ENCODE results near the gene ARID1A.

Gene ARID1A

GRCh38 chr1:26767714-26768113 lies 71.9 kb downstream of the ARID1A start:
- no peak for DNase-seq

- DNase-seq, result peak; percentile 19
Observed at GRCh38 chr1:26768755-26769154, 72.9 kb downstream of the ARID1A start.

GRCh38 chr1:26771285-26771642 lies 75.4 kb downstream of the ARID1A start:
- DNase-seq, result no peak

DNA sequence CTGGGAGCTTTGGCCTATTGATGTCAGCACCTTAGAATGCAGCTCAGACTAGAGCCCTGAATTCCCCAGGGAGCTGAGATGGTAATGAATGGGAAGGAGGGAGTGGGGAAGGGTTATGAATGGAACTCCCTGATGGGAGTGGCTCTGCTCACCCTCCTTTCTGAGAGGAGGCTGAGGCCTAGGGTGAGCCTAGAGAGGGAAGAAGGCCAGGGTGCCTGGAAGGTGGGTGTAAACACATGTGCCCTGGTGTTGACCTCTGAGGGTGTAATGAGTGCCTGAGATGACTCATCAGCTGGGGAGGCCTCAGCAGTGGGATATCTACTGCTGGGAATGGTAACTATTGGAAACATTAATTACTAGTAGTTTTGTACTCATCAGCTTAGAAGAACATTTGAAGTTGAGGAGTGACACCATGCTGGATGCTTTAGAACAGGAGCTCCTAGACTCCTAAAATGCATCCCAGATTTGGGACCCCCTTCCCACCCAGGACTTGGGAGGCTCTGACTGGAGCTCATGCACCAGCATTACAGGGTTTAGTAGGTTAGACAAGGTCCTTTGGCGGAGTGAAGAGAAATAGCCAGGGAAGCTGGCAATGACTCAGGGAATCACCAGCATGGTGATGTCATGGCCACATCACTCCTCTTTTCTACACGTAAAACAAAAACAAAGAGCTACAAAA lies 76.0 kb downstream of the ARID1A start:
- DNase-seq, result no peak

GRCh38 chr1:26772687-26773086 lies 76.9 kb downstream of the ARID1A start:
- DNase-seq, result no peak

GRCh38 chr1:26774462-26774861 lies 78.6 kb downstream of the ARID1A start:
- no peak for DNase-seq

GRCh38 chr1:26775666-26776065 lies 79.9 kb downstream of the ARID1A start:
- DNase-seq, result no peak

GRCh38 chr1:26779098-26779668 lies 83.4 kb downstream of the ARID1A start:
- no peak for DNase-seq

DNA sequence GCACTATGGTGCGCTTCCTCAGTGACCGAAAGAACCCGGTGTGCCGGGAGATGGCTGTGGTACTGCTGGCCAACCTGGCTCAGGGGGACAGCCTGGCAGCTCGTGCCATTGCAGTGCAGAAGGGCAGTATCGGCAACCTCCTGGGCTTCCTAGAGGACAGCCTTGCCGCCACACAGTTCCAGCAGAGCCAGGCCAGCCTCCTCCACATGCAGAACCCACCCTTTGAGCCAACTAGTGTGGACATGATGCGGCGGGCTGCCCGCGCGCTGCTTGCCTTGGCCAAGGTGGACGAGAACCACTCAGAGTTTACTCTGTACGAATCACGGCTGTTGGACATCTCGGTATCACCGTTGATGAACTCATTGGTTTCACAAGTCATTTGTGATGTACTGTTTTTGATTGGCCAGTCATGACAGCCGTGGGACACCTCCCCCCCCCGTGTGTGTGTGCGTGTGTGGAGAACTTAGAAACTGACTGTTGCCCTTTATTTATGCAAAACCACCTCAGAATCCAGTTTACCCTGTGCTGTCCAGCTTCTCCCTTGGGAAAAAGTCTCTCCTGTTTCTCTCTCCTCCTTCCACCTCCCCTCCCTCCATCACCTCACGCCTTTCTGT lies 84.6 kb downstream of the ARID1A start:
- DNase-seq, result no peak

GRCh38 chr1:26781206-26781825 lies 85.5 kb downstream of the ARID1A start:
- no peak for DNase-seq

- DNase-seq, result no peak
Observed at GRCh38 chr1:26782521-26783212, 86.9 kb downstream of the ARID1A start.

DNA sequence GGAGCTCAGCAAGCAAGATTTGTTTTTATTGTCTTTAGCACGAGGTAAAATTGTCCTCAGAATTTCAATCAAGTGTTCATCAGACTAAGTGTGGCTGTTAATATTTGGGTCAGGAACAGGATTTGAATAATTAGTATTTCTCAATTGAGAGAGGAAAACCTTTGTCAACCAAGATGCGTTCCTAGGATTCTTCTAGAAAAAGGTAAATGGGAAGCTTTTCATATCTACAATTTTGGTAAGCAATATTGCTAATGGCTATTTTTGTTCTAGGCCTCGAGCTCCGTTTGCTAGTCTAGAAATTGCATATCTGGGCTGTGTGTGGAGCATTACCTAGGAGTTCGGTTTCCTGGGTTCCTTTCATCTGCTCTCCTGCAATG lies 87.8 kb downstream of the ARID1A start:
- DNase-seq, result no peak

DNA sequence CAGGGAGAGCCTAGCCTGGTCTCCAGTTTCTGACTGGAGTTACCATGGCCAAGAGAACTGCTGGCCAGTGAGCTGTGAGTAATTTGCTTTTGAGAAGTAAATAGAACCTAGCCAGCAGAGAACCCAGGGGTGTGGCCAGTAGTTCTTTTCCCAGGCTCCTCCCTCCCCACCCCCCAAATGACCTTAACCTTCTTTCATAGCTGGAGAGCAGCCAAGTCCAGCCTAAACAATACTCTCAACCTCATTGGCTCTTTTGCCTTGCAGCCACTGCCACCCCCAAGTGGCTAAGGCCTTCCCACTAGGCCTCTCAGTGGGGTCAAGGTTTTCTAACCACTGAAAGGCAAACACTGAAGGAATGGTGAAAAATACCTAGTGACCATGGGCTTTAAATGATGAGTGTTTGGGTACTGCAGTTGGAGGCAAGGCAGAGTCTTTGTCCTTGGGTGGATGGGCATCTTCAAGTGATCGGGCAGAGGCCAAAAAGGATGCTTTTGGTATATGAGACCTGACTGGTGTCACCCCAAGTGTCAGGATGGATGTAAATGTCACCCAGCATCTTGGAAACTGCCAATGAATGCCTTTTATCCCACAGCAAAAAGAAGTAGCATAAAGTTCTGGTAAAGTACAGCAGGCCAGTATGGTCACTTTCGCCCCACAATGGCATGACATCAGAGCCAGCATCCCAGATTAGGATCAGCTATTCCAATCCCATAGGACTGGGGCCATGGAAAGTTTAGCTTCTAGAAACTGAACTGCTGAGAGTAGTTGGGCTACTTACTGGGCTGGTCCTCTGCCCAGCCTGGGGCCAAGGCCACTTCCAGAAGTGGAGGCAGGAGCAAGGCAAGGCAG lies 88.4 kb downstream of the ARID1A start:
- DNase-seq, result no peak

- DNase-seq, result no peak
Observed at GRCh38 chr1:26784886-26785285, 89.1 kb downstream of the ARID1A start.

DNA sequence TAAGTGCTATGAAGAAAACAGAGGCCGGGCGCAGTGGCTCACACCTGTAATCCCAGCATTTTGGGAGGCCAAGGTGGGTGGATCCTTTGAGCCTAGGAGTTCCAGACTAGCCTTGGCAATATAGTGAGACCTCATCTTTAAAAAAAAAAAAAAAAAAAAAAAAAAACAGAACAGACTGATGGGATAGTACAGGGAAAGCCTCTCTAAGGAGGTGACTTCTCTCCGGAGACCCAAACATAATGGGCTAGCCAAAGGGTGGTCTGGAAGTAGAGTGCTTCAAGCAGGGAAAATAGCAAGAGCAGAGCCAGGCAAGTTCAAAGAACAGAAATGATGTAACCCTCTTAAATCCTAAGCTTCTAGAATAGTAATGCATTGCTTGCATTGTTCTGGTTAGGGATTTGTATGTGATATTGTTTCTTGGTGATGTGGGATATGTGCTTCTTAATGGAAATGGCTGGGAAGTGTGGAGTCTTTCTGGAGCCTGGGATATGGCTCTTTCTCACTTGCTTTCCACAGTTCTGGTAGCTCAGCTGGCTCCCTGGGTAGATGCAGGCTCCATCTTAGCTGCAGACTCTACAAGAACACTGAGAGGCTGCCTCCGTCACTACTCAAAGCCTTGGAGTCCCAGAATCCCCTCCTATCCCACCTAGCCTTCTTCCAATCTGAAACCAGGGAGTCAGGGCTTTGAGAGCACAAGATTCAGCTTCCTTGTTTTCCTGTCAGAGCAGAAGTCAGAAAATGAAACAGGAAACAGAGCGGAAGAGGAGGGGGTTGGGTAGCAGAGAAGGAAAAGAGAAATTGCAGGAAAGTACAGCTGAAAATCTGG lies 90.0 kb downstream of the ARID1A start:
- DNase-seq, result no peak

- DNase-seq, result no peak
Observed at GRCh38 chr1:26786437-26787380, 90.9 kb downstream of the ARID1A start.

DNA sequence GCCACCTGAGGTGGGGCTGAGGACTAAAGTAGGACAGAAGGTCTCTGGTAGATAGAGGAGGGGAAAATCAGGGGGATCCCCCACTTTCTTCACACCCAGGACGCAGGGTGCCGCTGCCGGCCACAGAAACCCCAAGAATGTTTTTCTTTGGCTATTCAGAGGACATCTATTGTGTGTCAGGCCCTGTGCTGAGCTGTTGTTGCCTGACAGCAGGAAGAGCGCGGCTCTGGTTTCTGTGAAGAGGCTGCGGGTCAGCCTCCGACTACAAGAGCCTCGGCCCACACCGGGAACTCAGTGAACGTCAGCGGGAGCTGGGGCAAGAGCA lies 91.5 kb downstream of the ARID1A start:
- DNase-seq, result no peak

DNA sequence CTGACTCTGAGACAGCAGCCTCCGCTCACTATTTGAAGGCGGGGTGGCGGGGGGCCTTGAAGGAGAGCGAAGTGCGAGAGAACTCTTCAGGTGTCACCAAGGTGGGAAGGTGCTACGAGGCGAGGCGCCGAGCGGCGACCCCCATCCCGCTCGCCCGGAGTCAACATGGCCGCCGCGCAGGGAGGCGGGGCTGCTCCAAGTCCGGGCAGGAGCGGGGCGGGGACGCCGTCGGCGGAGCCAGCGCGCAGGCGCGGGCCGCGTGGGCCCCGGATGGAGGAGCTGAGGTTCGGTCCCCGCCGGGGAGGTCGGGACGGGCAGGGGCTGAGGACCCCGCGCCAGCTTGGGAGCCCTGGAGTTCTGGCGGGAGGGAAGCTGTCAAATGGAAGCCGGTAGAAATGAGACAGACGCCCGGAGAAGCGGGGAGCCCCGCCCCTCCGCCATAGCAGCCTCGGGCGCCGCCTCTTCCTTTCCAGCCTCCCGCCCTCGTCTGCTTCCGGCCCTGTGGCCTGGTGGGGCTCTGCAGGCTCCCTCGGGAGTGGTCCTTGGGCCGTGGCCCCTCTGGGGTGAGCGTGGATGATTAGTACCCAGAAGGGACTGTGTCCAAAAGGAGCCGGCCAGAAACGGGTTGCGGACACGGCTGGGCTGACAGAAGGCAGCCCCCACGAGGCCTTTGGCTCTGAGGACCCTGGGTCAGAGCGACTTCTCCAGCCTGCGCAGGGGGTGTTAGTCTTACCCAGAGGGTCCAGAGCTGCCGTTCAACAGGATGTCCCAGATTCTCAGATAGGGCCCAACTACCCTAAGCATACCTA lies 92.1 kb downstream of the ARID1A start, which contains the start of gene PIGV:
Gene PIGV (plus strand): TSS at position 245 of the 809 bp plus-strand sequence. CDS start 2,866 bp downstream, outside the sequence.
- DNase-seq, result peak; percentile 70

- DNase-seq, result no peak
Observed at GRCh38 chr1:26788515-26788785, 92.6 kb downstream of the ARID1A start.
